ENCODE results near the gene FBXO45.
"Not testable (repeated sequence)": the region's sequence is repeated elsewhere in the genome, so short reads cannot be mapped to it uniquely, and the experiment has no call there.

FBXO45 gene

DNA sequence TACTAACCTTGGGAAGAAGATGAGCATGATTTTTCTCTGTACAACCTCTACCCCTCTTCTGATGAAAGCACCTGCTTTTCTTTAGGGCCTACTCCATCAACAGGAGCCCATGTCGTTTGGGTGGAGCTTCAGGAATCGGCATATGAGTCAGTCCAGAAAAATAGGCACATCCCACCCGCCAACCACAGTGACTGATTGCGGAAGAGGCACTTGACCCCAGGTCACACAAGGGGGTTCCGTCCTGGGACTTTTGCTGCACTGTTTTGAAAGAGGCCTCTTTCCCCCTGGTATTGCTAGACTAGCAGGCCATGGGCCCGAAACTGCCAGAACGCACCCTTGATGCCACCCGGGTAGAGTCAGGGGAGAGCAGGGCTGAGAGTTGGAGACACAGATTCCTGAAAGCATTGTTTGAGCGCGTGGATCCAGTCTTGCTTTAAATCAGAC is 51.7 kb downstream of the FBXO45 start:
- no peak for DNase-seq

DNA sequence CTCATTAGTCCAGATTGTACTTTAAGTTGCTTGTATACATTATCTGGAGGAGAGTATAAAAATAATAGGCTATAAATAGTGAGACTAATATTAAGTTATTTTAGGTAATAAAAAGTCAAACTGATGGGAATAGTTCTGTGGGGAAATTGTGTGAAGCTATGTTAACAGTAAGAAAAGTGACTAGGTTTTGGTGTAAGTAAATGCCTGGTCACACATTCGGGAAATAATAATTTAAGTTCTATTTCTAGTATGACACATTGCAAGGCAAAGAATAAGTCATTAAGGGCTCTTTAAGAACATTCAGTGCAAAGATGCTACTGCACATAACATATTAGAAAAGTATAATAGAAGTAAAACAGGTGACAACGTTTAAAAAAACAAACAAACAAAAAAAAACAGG is 52.2 kb downstream of the FBXO45 start:
- no peak for DNase-seq

- DNase-seq, result no peak
These were observed 53.2 kb downstream of the FBXO45 start for GRCh38 chr3:196621611-196622010.

- DNase-seq, result no peak
These were observed 55.8 kb downstream of the FBXO45 start for GRCh38 chr3:196624067-196624790.

DNA sequence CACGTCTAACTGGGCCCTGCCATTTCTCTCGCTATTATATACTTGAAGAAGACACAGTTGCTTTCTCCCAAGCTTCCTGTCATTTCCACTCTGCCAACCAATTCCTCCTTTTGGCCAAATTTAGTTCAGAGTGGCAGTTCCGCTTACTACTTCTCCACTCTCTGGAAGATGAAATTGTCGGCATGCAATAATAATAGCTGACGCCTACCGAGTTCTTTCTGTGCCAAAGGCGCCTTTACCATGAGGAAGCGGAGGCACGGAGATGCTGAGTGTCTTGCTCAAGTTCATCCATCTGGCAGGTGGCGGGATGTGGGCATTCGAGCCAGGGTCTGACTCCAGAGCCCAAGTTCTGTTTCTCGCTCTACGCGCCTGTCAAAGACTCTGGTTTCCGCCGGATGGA is 56.4 kb downstream of the FBXO45 start:
- no peak for DNase-seq

DNA sequence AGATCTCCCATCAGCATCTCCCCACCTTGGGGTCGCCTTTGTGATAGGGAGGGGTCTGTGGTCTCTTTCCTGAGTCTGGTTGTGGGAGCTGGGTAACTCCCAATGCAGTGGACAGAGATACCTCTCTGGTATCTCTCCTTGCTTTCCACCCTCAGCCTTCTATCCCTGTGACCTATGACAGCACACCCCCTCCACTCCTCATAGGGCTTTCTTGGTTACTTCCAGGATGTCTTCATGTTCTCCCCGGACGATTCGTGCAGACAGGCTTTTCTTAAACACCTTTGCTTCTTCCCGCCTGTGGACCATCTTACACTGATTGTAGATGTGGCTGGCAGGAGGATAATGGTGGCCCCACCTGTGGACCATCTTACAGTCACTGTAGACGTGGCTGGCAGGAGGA is 56.9 kb downstream of the FBXO45 start:
- DNase-seq, result no peak

- no peak for DNase-seq
These were observed 59.4 kb downstream of the FBXO45 start for GRCh38 chr3:196627918-196628231.

GRCh38 chr3:196629228-196629627 is 60.8 kb downstream of the FBXO45 start:
- no peak for DNase-seq

DNA sequence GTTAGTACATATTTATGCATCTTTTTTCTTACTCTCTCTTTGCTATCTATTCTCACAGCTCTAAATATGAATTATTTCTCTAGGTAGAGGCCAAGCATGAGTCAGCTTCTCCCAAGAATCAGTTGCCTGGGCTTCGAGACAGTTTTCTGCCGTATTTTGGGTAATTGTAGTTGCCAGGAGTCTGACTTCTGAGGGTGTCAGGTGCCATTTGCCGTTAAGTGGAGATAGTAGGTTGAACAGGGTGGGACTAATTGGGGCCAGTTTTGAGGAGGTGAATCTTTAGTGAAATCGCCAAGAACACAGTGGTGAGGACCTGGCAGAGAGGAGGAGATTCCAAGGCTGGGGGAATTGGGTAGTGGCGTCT is 63.2 kb downstream of the FBXO45 start:
- DNase-seq, result no peak

DNA sequence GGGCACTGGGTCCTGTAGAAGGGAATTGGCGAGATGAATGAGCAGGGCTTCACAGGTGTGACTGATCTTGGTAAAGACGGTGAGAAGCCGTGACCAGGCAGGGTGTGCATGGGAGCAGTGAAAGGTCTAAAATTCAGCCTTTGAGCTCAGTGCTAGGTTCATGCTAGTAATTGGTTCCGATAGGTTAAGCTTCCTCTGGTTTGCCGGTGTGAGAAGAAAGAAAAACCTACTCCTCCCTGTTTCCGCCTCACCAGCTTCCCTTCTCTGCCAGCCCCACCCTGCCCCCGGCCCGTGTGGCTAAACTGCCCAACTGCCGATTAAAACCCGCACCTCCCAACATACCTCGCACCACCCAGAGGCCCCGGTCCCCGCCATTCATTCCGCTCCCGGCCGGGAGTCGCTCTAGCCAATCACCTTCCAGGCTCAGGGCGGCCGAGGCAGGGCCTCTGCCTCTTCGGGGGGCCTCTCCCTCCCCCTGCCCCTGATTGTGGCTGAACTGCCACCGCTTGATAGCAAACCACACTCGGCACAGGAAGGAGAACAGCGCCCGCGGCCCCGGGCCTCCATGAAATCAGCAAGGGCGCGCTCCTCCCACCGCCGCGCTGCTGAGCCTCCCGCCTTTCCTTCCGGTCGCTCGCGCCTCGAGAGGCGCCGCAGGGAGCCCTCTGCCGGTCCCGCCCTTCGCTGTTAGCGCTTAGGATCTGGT is 63.7 kb downstream of the FBXO45 start:
- DNase-seq, result peak; percentile 86

DNA sequence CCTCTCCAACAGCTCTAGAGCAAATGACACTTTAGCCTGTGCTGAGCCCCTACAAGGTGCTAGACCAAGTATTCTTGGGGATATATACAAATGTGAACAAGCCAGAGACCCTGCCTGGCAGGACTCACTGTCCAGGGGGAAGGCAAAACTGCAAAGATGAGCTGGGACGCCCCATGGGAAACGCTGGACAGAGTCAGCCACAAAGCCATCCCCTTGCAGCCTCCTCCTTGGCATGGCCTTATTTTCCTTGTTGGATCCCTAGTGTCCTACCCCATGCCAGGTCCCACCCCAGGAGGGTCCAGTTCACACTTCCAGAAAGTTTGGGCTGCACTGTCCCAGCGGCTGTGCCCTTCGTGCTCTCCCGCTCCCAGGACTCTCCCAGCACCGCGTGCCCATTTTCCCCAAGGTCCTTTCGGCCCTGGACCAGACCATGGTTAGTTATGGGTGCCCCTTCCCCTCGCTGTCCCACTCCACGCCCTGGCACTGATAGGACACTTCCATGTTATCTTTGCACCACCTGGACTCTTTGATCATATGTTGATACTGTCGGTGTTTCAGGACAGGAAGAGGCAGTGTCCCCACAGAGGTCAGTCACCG is 65.2 kb downstream of the FBXO45 start:
- DNase-seq, result no peak

DNA sequence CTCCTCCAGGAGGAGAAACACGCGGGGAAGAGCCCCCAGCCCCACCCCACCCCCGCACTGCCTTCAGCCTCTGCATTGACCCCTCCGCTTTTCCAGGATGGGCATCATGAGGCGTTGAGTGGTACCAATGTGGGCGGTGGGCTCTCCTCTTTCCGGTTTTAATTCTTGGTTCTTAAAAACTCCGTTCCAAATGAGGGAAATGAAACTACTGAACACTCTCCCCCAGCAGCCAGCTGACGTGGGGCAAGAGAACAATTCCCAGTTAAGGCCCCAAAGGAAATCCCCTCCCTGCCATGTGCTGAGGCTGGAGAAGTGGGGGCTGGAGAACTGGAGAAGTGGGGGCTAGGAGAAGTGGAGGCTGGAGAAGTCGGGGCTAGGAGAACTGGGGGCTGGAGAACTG is 65.8 kb downstream of the FBXO45 start:
- DNase-seq, result no peak

GRCh38 chr3:196634829-196635228 is 66.4 kb downstream of the FBXO45 start:
- DNase-seq, result no peak

DNA sequence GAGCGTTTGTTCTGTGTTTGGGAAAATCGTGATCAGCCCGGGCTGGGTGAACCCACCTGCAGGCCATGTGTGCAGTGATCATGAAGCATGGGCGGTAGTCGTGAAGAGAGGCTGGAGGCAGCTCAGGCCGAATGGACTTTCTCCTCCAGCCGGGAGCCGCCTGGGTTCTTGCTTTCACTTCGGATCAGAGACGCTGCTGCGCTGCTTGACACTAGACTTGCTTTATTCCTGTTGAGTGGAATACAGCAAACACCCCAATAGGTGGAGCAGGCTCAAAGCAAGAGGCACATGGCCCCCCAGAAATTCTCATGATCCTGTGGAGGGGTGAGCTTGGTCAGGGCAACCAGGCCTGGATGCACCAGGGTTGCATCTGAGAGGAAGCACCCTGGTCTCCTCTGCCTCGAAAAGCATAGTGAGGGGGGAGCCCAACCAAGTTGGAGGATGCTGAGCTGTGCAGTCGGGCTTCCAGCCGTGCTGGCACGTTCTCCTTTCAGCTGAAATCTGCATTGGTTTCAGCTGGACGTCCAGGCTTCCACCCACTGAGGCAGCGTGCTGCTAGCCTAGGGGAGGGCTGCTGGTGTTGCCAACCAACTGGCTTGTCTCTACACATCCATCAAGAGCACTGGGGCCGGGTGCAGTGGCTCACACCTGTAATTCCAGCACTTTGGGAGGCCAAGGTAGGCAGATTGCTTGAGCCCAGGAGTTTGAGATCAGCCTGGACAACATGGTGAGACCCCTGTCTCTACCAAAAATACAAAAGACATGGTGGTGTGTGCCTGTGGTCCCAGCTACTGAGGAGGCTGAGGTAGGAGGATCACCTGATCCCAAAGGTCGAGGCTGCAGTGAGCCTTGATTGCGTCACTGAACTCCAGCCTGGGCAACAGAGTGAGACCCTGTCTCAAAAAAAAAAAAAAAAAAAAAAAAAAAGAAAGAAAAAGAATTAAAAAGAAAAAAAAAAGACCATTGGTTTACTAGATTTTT is 68.2 kb downstream of the FBXO45 start:
- DNase-seq, result no peak

DNA sequence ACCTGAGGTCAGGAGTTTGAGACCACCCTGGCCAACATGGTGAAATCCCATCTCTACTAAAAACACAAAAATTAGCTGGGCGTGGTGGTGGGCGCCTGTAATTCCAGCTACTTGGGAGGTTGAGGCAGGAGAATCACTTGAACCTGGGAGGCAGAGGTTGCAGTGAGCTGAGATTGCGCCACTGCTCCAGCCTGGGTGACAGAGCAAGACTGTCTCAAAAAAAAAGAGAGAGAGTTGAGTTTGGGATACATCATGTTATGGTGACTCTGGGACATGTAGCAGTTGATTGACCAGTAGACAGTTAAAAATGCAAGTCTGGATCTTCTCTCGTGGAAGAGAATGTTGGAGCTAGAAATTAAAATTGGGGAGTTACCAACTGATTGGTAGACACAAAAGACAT is 69.5 kb downstream of the FBXO45 start:
- DNase-seq, result not testable (repeated sequence)
